Measurements from ENCODE around the gene CELF5.
"Not testable (repeated sequence)": the region's sequence is repeated elsewhere in the genome, so short reads cannot be mapped to it uniquely, and the experiment has no call there.

CELF5 gene

DNA sequence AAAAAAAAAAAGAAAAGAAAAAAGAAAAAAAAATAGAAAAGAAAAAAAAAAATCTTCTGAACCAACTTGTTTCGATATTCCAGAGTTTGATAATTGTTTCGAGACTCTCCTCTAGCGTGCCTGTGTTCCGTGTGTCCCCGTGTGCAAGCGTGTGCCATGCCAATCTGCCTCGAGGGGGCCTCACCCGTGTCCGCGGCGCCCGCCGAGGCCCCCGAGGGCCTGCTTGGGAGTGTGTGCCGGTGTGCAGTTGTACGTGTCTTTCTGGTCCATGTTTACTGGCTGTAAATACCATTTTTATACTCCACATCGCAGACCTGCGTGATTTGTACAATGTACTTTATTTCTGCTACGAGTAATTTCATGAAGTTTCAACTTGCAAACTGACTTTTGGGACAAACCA is 72.0 kb downstream of the CELF5 start:
- DNase-seq, result no peak

DNA sequence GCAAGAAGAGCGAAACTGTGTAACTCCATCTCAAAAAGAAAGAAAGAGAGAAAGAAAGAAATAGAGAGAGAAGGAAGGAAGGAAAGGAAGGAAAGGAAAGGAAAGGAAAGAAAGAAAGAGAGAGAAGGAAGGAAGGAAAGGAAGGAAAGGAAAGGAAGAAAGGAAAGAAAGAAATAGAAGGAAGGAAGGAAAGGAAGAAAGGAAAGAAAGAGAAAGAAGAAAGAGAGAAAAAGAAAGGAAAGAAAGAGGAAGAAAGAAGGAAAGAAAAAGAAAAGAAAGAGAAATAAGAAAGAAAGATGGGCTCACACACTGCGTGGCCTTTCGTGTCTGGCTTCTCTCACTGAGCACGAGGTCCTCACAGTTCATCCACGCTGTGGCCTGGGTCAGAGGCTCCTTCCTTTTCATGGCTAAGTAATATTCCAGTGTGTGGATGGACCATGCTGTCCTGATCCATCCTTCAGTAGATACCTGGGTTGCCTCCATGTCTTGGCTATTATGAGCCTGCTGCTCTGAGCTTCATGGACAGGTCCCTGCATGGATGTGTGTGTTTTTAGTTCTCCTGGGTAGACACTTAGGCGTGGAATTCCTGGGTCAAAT is 74.5 kb downstream of the CELF5 start:
- no peak for DNase-seq

DNA sequence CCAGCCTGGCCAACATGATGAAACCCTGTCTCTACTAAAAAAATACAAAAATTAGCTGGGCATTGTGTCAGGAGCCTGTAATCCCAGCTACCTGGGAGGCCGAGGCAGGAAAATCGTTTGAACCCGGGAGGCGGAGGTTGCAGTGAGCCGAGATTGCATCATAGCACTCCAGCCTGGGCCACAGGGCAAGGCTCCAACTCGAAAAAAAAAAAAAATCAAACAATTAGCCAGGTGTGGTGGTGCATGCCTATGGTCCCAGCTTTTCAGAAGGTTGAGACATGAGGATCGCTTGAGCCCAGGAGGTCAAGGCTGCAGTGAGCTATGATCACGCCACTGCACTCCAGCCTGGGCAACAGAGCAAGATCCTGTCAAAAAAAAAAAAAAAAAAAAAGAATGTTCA is 76.1 kb downstream of the CELF5 start:
- DNase-seq, result not testable (repeated sequence)

DNA sequence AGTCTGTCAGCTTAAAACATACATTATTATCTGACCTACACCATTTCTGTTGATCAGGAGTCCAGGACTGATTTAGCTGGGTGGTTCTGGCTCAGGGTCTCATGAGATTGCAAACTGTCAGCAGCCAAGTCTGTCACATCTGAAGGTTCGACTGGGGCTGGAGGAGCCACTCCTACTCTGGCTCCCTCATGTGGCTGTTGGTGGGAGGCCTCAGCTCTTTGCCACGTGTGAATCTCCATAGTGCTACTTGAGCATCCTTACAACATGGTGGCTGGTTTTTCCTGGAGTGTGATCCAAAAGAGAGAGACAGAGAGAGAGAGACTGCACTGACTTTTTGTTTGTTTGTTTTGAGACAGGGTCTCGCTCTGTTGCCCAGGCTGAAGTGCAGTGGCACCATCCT is 78.3 kb downstream of the CELF5 start:
- no peak for DNase-seq

DNA sequence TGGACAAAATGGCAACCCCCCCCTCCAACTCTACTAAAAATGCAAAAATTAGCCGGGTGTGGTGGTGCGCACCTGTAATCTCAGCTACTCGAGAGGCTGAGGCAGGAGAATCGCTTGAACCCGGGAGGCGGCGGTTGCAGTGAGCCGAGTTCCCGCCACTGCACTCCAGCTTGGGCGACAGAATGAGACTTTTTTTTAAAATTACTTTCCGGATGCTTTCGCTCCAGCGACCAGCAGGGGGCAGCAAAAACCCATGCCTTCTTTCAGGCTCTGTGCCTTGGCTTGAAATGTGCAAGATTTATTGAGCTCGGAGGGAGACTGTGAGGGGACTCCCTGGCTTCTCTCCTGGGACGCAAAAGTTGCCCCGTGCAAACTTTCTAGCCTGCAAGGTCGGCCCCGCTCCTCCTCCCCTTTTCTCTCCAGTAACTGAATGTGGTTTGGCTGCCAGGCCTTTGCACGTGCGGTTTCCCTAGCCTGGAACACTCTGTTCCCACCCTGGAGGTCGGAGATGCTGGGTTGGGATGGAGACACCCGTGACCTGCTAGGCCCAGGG is 80.5 kb downstream of the CELF5 start:
- DNase-seq, result peak; percentile 73

DNA sequence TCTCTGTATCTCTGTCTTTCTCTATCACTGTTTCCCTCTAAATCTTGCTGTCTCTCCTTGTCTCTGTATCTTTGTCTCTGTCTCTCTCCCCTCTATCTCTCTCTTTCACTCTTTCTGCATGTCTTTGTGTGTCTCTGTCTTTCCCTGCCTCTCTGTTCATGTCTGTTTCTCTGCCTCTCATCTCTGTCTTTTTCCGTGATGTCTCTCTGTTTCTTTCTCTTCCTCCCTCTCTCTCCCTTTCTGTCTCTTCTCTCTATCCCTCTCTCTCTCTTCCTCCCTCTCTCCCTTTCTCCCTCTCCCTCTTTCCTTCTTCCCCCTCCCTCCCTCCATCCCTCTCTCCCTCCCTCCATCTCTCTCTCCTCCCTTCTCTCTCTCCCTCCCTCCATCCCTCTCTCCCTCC is 85.3 kb downstream of the CELF5 start:
- no peak for DNase-seq

DNA sequence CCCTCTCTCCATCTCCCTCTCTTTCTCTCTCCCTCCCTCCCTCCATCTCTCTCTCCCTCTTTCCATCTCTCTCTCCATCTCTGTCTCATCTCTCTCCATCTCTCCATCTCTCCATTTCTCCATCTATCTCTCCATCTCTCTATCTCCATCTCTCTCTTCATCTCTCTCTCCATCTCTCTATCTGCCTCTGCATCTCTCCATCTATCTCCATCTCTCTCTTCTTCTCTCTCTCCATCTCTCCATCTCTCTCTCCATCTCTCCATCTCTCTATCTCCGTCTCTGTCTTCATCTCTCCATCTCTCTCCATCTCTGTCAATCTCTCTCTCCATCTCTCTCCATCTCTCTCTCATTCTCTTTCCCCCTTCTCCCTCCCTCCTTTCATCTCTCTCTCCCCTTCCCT is 85.8 kb downstream of the CELF5 start:
- no peak for DNase-seq

DNA sequence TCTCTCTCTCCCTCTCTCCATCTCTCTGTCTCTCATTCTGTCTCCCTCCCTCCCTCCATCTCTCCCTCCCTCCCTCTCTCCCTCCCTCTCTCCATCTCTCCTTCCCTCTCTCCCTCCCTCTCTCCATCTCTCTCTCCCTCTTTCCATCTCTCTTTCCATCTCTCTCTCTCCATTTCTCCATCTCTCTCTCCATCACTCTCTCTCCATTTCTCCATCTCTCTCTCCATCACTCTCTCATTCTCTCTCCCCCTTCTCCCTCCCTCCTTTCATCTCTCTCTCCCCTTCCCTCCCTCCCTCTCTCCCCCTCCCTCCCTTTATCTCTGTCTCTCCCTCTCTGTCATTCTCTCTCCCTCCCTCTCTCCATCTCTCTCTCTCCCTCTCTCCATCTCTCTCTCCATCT is 86.2 kb downstream of the CELF5 start:
- DNase-seq, result no peak

DNA sequence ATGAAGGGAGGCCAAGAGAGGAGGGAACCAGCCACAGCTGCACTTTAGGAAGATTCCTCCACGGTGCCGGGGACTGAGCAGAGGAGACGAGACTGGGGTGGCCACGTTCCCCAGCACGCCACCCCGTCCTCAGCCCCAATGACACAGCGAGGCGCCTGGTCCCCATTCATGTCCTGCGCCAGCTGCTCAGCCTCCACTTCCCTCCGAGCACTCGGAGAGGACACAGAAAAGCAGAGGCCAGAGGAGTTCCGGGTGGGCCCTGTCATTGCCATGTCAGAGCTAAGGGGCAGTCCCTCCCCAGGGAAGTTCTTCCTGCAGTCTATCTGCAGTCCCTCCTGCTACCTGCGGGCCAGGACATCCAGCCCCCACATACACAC is 88.7 kb downstream of the CELF5 start:
- no peak for DNase-seq

DNA sequence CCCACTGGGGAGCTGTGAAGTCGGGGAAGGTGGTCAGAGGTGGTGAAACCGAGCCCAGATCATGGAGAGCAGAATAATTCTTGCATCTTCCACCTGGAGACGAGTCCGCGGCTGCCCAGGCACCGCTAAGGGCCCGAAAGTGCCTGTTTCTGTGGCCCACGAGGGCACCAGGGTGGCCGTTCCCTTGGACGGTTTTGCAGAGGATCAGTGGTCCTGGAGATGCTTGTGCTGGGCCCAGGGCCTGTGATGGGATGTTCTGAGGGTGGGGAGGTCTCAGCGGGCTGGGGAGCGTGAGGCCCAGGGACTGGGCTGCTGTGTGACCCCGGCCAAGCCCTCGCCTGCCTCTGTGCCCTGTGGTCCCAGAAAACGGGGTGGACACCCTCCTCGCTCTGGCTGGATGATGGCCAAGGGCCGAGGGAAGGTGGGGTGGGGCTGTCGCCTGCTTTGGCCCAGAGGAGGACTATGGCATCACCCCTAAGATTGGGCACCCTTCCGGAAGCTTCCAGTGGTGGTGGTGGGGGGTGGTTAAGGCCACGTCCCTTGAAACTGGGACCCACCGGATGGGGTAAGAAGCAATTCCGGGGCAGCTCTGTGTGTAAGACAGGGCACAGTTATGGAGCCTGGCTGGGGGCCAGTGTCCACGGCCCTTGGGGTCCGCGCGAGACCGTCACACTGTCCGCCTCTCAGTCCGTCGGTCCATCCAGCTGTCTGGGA is 90.7 kb downstream of the CELF5 start:
- no peak for DNase-seq

DNA sequence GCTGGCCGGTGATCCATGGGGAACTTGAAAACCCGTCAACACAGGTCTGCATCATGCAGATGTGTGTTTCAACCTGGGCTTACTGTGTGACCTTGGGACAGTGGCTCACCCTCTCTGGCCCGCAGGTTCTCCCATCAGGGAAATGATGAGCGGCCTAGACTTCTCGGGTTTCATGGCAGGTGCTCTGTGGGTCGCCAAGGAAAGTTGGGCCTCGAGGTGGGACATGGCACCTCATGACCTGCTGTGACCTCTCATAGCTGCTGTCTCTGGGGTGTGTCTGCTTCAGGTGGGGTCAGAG is 91.2 kb downstream of the CELF5 start:
- no peak for DNase-seq

DNA sequence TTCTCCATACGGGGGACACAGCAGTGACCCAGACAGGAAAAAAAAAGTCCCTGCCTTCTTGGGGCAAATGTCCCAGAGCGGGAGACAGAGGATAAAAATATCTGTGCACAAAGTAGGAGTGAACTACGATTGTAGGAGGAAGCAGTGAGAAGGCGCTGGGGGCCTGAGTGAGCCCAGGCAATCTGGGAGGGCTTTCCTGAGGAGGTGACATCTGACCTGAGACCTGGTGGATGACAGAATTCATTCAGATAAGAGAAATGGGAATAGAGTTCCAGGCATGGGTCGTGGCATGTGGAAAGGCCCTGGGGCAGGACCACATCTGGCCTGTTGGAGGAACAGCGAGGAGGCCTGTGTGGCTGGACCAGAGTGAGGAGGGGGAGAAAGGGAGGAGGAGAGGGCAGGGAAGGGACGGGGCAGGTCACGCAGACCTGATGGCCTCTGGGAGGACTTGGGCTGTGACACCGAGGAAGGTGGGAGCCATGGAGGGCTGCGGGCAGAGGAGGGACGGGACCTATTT is 91.7 kb downstream of the CELF5 start:
- no peak for DNase-seq

DNA sequence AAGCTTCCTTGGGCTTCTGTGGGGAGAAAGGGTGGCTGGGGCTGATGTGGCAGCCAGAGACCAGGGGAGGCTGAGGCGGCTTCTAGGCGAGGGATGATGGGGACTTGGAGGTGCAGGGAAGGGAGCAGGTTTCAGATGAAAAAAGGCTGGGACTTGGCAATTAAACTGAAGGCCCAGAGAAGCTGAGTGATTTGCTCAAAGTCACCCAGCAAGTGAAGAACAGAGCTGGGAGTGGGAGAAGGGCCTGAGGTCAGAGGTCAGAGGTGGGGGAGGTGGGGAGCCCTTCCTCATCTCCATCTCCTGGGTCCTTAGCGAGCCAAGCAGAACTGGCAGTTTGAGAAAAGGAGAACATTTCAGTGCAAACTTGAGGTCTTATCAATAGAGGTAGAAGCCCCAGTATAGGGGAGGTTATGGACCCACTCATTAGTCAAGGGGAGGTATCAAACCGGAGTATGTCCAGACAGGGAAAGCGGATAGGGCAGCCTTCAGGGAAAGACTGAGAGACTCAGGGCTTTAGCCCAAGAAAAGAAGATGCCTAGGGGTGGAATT is 92.3 kb downstream of the CELF5 start:
- DNase-seq, result no peak

DNA sequence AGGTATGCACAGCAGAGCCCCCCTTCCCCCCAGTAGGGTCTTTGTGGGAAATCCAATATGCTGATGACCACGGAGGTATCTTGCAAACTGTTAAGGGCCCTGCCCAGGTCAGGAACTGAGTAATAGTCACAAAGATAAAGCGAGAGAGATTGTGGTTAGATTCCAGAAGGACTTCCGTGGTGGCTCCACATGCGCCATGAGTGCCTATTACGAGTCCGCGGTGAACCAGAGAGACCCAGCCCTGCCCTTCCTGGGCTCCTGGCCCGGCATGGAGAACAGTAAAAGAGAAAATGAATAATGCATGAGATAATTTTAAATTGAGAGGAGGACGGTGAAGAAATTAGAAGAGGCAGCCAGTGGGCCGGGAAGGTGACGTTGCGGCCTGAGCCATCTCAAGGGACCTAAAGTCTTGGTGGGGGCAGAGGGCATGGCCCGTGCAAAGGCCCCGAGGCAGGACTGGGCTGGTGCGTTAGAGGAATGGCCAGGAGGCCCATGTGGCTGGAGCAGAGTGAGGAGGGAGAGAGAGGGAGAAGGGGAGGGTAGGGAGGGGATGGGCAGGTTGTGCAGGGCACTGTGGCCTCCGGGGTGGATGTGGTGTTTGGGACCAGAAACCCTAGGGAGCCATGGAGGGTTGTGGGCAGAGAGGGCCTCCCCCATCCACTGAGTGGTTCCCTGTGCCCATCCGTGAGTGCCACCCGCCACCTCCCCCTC is 95.3 kb downstream of the CELF5 start:
- no peak for DNase-seq

DNA sequence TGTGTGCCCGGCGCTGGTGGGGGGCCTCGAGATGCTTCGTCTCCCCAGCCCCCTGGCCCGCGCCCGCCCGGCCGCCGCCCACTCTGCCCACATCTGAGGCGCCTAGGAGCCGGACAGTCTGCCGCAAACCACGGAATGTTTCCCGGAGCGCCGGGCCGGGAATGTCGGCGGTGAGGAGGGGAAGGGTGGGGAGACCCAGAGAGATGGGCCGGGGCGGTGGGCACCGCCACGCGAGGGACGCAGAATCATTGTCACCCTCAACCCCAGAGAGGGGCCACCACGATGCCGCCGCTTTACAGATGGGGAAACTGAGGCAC is 95.9 kb downstream of the CELF5 start:
- no peak for DNase-seq

DNA sequence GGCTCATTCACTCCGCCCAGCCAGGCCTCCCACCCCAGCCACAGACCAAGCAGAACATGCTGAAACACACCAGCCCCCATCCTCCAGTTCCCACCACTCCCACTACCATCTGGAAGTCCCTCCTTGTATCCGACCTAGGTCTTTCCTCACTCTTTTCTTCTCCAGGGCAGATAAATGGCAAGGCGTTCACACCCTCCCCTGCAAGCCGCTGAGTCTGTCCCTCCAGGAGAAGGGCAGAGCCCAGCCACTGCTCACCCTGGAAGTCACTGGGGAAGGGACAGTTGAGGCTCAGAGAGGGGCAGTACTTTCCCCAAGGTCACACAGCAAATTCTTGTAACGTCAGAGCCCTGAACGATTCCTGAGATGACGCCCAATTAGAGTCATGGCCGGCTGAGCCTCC is 96.4 kb downstream of the CELF5 start:
- DNase-seq, result no peak

DNA sequence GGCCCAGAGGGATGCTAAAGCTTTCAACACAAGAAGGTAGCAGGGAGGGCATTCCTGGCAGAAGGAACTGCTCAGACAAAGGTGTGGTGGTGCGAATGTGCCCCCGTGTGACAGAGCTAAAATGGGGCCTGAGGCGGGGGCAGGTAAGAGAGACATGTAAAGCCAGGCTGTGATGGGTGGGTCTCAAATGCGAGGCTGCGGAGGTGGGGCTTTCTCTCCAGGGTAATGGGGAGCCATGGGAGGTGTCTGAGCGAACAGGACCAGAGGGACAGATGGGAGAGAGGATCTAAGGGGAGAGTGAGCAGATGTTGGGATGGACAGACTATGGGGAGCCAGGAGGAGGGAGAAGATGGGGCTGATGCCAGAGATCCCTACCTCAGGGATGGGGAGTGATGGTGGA is 97.2 kb downstream of the CELF5 start:
- DNase-seq, result no peak

DNA sequence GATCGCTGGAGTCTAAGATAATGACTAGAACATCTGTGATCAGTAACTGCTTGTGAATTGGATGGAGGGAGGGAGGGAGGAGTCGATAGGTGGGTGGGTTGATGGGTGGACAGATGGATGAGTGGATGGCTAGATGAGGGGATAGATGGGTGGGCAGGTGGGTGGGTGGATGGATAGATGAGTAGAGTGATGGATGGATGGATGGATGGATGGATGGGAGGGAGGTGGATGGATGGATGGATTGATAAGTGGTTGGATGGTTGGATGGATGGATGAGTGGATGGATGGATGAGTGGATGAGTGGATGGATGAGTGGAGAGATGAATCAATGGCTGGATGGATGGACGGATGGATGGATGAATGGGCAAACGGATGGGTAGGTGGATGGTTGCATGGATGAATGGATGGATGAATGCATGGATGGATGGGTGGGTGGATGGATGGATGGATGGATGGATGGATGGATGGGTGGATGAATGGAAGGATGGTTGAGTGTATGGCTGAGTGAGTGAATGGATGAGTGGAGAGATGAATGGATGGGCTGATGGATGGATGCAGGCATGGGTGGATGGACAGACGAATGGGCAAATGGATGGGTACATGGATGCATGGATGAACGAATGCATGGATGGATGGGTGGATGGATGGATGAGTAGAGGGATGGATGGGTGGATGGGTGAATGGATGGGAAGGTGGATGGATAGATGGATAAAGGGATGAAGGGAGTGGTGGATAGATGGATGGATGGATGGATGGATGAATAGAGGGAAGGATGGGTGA is 97.9 kb downstream of the CELF5 start:
- DNase-seq, result no peak

DNA sequence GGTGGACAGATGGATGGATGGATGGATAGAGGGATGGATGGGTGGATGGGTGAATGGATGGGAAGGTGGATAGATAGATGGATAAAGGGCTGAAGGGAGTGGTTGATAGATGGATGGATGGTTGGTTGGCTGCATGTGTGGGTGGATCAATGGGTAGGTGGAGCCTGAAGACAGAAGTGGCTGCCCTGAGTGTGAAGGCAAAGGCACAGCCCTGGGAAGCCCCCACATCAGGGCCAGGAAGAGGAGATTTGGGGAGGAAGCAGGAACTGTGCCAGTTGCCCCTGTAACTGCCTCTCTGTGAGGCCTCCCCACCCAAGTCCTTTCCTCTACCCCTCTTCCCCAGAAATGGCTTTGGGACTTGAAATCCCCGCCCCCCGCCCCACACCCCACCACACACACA is 98.6 kb downstream of the CELF5 start:
- no peak for DNase-seq

DNA sequence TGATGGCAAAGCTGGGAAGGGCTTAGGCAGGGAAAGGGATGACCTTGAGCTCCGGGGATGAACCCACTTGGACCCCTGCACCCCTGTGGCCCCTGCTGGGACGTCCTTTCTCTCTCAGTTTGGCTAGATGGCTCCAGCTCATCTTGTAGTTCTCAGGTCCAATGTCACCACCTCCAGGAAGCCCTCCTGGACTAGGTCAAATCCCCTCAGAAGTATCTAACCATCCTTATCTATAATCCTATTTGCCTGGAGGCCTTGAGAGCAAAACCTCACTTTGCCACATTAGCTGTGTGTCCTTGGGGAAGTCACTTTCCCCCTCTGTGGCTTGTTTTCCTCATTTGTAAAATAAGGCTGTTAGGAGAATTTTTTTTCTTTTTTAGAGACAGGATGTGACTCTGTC is 99.2 kb downstream of the CELF5 start:
- DNase-seq, result no peak

DNA sequence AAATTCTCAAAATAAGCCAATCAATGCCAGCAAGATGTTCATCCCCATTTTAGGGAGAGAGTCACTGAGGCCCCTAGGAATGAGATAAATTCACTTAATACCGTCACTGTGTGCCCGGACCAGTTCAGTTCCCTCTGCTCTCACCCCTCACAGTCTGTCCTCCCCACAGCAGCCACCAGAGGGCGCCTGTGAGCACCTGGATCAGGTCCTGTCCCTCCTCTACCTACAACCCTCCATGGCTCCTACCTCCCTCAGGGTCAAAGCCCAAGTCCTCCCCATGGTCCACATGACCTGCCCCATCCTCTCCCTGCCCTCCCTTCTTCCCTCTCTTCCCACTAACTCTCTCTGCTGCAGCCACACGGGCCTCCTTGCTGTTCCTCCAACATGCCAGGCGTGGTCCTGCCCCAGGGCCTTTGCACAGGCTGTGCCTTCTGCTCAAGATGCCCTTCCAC is 100.0 kb downstream of the CELF5 start:
- DNase-seq, result peak; percentile 83

DNA sequence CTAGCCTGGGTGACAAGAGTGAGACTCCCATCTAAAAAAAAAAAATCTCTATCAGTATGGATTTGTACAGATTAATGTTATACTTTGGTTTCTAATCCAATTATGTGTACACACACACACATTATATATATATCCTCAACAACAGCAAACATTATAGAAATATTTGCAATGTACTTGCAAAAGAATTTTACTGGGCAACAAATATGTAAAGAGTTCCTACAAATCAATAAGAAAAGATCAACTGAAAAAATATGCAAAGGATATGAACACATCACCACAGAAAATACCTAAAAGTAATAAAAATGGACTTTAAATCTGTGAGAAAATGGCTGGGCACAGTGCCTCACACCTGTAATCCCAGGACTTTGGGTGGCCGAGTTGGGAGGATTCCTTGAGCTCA is 101.0 kb downstream of the CELF5 start:
- DNase-seq, result no peak

DNA sequence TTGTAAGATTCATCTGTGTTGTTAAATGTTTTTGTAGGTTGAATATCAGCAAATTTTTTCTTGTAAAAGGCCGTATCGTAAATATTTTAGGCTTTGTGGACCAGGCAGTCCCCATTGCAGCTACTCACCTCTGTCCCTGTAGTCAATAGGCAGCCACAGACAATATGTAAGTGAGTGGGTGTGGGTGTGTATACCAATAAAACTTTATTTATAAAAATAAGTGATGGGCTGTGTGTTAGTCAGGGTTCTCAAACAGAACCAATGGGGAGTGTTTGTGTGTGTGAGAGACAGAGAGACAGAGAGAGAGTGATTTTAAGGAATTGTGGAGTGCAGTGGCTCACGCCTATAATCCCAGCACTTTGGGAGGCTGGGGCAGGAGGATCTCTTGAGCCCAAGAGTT is 104.3 kb downstream of the CELF5 start:
- no peak for DNase-seq

All from activated CD4-positive, alpha-beta T cell treated with anti-CD3 and anti-CD28 coated beads, Interleukin-10, Interleukin-2, amounts not matched to agents 100 ng/mL and 50 ng/mL, durations not matched to agents 16 hours and 8 hours (primary cell).